Thoracic aorta (tissue), 2 donors: Measurements from ENCODE around the gene ABHD1. TPM values are rescaled to one million over a fixed set of nuclear protein-coding genes. Genes with fewer than 3 reads are reported as not detected.

Experiments
- ATAC-seq: fragments of 150-250 bp; one replicate; pipeline ENCODE4 v1.8.0; 2017; ENCODE audit warnings: low read depth; ENCODE audit not compliant: insufficient number of reproducible peaks, low FRiP score
- DNase-seq: peaks from one replicate; pipeline ENCODE4 v3.0.0-alpha.2; 2020; ENCODE audit warnings: low spot score
- H3K27ac ChIP-seq, 2 donors: fragments of 200-600 bp; sonication (generic); 1 replicate in 1 of 2; 2 replicates in 1 of 2; pipeline ENCODE4 v1.5.1; 2016; ENCODE audit warnings: mild to moderate bottlenecking in 2 of 2, moderate library complexity in 2 of 2
- H3K27me3 ChIP-seq: fragments of 200-600 bp; sonication (generic); replicated peaks from 2 replicates; pipeline ENCODE4 v1.6.0; 2016; ENCODE audit warnings: mild to moderate bottlenecking; ENCODE audit not compliant: insufficient read depth
- H3K36me3 ChIP-seq: fragments of 200-600 bp; sonication (generic); one replicate; pipeline ENCODE4 v1.5.1; 2016
- H3K4me1 ChIP-seq, 2 donors: fragments of 200-600 bp; sonication (generic); 1 replicate in 1 of 2; 2 replicates in 1 of 2; pipeline versions ENCODE4 v1.5.1 to v1.6.0; 2016; ENCODE audit warnings: low read depth in 2 of 2, mild to moderate bottlenecking in 1 of 2; ENCODE audit not compliant: control insufficient read depth in 1 of 2
- H3K4me3 ChIP-seq: fragments of 200-600 bp; sonication (generic); 2 replicates; pipeline ENCODE4 v1.5.1; 2016; ENCODE audit warnings: mild to moderate bottlenecking
- H3K9me3 ChIP-seq: fragments of 200-600 bp; sonication (generic); 2 replicates; pipeline ENCODE4 v1.5.1; 2016
- CTCF ChIP-seq: fragments of 200-600 bp; sonication (generic); IDR thresholded peaks from one replicate; pipeline ENCODE4 v1.5.1; 2019; ENCODE audit warnings: antibody characterized with exemption
- total RNA-seq, 2 donors: library from RNA; depleted of rRNA; stranded (reverse); fragments of >200 nt; gene quantifications; one replicate each; pipeline versions ENCODE4 v1.1.0 to v1.2.3, GENCODE V29; 2016

The ABHD1 gene
- total RNA-seq, 2 donors from 2014 or later = 0.27 TPM; not detected in 1

GRCh38 chr2:27133905-27134780 is 10.5 kb downstream of the ABHD1 start, which contains the start of gene PREB:
TSS of gene PREB (minus strand) at chr2:27134636. CDS start at chr2:27134421, 215 bp downstream.
- no peak for TF ChIP-seq CTCF

GRCh38 chr2:27134781-27135477 is 11.3 kb downstream of the ABHD1 start:
- Histone ChIP-seq H3K27ac (no peak overlapping the region), H3K4me3 (peak overlapping the region; percentile 89), H3K4me1 (peaks cover 8 to 19% of the 10 kb centered on the region in 2 donors), H3K27me3 (no peaks in the 10 kb centered on the region), H3K9me3 (no peaks in the 10 kb centered on the region), H3K36me3 (peaks cover 19% of the 10 kb centered on the region)
- no peak for TF ChIP-seq CTCF
- no peak for DNase-seq
- no peak for ATAC-seq

More at GRCh38 chr2:27133905-27134780, 10.5 kb downstream of the ABHD1 start, which contains the start of gene PREB:
- no peaks in the 10 kb centered on the region for H3K27me3 ChIP-seq
- peaks cover 19% of the 10 kb centered on the region for H3K36me3 ChIP-seq
- DNase-seq (peak; percentile 78), ATAC-seq (peak; percentile 69)
- H3K27ac ChIP-seq = peak within 1 kb of the TSS; percentile 78 to 80
- H3K4me1 ChIP-seq = peaks cover 8 to 19% of the 10 kb centered on the region in 2 donors
- no peaks in the 10 kb centered on the region for H3K9me3 ChIP-seq
- peak within 1 kb of the TSS; percentile 89 for H3K4me3 ChIP-seq

GRCh38 chr2:27135478-27135955 is 11.9 kb downstream of the ABHD1 start:
- no peaks in the 10 kb centered on the region for H3K9me3 ChIP-seq
- H3K4me1 ChIP-seq = peaks cover 8 to 19% of the 10 kb centered on the region in 2 donors
- H3K27ac ChIP-seq = no peak overlapping the region
- DNase-seq (no peak), ATAC-seq (no peak)
- TF ChIP-seq CTCF = no peak
- peaks cover 16% of the 10 kb centered on the region for H3K36me3 ChIP-seq
- H3K4me3 ChIP-seq = no peak overlapping the region
- H3K27me3 ChIP-seq = no peaks in the 10 kb centered on the region

- Histone ChIP-seq H3K4me1 (peaks cover 8 to 19% of the 10 kb centered on the region in 2 donors), H3K9me3 (no peaks in the 10 kb centered on the region), H3K27ac (no peak overlapping the region), H3K4me3 (no peak overlapping the region), H3K36me3 (peaks cover 4% of the 10 kb centered on the region), H3K27me3 (no peaks in the 10 kb centered on the region)
- ATAC-seq (no peak), DNase-seq (no peak)
- no peak for TF ChIP-seq CTCF
Measured at GRCh38 chr2:27136751-27137150, 13.1 kb downstream of the ABHD1 start.
